NT2/D1 (cell line): ENCODE measurements around the gene ELK4.

ENCODE experiments used
- SUZ12 ChIP-seq: IDR thresholded peaks from 2 replicates; pipeline ENCODE4 v1.6.1; 2011; ENCODE audit not compliant: insufficient read length, insufficient read depth; ENCODE audit errors: extremely low read depth
- YY1 ChIP-seq: IDR thresholded peaks from 2 replicates; pipeline ENCODE4 v1.6.1; 2011; ENCODE audit not compliant: insufficient read length, insufficient read depth
- ZNF274 ChIP-seq: IDR thresholded peaks from 2 replicates; pipeline ENCODE4 v1.6.1; 2011; ENCODE audit warnings: mild to moderate bottlenecking, low read depth, low read length

DNA sequence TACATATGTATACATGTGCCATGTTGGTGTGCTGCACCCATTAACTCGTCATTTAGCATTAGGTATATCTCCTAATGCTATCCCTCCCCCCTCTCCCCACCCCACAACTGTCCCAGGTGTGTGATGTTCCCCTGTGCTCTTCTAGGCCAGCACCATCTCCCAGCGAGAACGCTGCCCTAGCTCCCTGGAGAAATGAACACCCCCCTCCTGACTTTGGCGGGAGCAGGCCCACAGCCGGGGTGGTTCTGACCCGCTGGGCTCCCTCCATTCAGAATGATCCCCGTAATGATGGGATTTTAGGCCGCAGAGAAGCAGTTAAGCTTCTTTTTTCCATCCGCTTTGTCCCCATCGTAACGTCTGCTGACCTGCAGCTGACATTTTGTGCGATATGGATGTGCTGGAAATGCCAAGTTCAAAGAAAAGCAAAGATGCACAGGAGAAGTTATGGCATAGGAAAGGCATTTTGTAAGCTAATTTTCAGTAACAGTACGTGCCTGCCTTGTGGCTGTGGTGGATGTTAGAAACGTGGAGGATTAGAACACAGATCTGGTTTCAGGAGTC, 39.3 kb downstream of the ELK4 start:
- TF ChIP-seq YY1 (no peak), ZNF274 (no peak), SUZ12 (no peak)
